ENCODE data around the gene USP31. TPM values are rescaled to one million over a fixed set of nuclear protein-coding genes. Genes with fewer than 3 reads are reported as not detected.

USP31 gene
- total RNA-seq, 2 experiments from 2014 or later: 6.6 to 6.8 TPM

DNA sequence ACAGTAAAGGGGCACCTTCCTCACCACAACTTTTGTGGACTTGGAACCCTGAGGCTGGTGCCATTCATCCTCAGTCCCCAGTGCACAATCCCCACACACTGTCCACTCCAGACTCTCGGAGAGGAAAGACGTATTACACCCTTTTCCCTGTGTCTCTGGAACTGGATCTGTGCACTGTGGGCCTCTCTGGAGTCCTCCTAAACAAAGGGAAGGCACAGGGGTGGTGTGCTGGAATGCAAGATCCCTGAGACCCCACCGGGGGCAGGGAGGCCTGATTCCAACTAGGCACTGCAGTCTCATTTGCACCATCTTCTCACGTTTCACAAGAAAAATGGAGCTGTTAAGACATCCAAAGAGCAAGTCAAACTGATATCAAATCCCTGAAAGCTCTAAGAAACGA, 89.8 kb downstream of the USP31 start:
- Mint-ChIP-seq H3K4me1 (no peaks in the 10 kb centered on the region), H3K27me3 (peaks cover 19% of the 10 kb centered on the region), H3K9me3 (no peaks in the 10 kb centered on the region), H3K36me3 (ENCODE audit: low read depth) (no peaks in the 10 kb centered on the region), H3K27ac (no peak overlapping the region), H3K4me3 (no peak overlapping the region)
- no peak for DNase-seq
- ChIA-PET CTCF (no interaction called here), POLR2A (no interaction called here)

DNA sequence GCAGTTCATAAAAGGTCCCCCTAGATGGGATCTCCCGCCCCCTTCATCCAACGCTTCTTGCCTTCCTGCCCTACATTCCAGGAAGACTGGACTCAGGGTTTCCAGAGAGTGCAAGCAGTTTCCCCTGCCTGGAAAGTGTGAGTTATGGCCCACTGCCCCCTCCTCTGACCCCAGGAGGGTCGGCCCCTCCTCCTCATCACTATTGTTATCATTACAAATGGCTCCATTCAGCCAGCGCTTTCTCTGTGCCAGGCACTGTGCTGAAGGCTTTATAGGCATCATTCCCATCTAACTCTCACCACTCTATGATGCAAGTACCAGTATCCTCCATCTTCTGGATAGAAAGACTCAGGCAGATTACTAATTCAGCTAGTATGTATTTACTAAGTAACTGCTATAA, 90.7 kb downstream of the USP31 start:
- Mint-ChIP-seq H3K27ac (no peak overlapping the region), H3K4me3 (no peak overlapping the region), H3K9me3 (no peaks in the 10 kb centered on the region), H3K36me3 (ENCODE audit: low read depth) (no peaks in the 10 kb centered on the region), H3K4me1 (no peaks in the 10 kb centered on the region), H3K27me3 (peaks cover 20% of the 10 kb centered on the region)
- CTCF ChIA-PET: no interaction called here
- DNase-seq: no peak
- POLR2A ChIA-PET: no interaction called here

DNA sequence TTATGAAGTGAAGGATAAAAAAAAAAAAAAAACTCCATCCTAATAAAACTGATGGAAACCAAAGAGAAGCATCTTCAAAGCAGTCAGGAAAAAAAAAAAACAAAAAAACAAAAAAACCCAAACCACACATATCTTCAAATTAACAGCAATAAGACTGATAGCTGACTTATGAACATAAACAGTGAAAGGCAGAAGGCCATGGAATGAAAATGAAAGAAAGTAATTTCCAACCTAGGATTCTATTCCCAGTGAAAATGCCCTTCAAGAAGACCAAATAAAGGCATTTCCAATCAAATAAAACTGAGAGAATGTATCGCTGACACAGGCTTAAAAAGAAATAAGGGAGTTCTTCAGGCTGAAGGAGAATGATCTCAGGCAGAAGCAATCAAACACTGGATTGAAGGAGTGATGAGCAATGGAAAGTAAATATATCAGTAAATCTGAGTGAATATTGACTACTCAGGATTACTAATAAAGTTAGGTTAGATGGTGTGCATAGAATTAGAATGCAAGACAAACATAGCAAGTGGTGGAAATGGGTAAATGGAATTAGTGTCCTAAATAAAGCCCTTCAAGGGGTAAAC, 92.1 kb downstream of the USP31 start:
- no peaks in the 10 kb centered on the region for H3K9me3 Mint-ChIP-seq
- no peak overlapping the region for H3K27ac Mint-ChIP-seq
- POLR2A ChIA-PET: no interaction called here
- CTCF ChIA-PET: no interaction called here
- no peak overlapping the region for H3K4me3 Mint-ChIP-seq
- no peaks in the 10 kb centered on the region for H3K36me3 Mint-ChIP-seq (ENCODE audit: low read depth)
- peaks cover 22% of the 10 kb centered on the region for H3K27me3 Mint-ChIP-seq
- no peaks in the 10 kb centered on the region for H3K4me1 Mint-ChIP-seq
- no peak for DNase-seq

DNA sequence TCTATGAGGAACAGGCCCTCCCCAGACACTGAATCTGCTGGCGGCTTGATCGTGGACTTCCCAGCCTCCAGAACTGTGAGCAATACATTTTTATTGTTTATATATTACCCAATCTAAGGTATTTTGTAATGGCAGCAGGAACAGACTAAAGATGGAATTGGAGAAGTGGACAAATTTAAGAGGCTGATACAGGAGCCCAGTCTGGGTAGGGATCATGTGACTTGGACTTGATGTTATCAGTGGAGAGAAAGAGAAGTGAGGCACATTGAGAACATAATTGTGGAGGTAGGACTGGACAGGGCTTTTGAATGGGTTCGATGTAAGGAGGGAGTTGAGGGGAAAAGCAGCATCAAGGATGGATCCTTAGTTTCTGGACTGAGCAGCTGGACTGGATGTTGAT, 93.8 kb downstream of the USP31 start:
- no peak overlapping the region for H3K27ac Mint-ChIP-seq
- no peak overlapping the region for H3K4me3 Mint-ChIP-seq
- DNase-seq: no peak
- H3K36me3 Mint-ChIP-seq (ENCODE audit: low read depth): no peaks in the 10 kb centered on the region
- ChIA-PET POLR2A (no interaction called here), CTCF (no interaction called here)
- H3K27me3 Mint-ChIP-seq: peaks cover 22% of the 10 kb centered on the region
- no peaks in the 10 kb centered on the region for H3K4me1 Mint-ChIP-seq
- no peaks in the 10 kb centered on the region for H3K9me3 Mint-ChIP-seq

DNA sequence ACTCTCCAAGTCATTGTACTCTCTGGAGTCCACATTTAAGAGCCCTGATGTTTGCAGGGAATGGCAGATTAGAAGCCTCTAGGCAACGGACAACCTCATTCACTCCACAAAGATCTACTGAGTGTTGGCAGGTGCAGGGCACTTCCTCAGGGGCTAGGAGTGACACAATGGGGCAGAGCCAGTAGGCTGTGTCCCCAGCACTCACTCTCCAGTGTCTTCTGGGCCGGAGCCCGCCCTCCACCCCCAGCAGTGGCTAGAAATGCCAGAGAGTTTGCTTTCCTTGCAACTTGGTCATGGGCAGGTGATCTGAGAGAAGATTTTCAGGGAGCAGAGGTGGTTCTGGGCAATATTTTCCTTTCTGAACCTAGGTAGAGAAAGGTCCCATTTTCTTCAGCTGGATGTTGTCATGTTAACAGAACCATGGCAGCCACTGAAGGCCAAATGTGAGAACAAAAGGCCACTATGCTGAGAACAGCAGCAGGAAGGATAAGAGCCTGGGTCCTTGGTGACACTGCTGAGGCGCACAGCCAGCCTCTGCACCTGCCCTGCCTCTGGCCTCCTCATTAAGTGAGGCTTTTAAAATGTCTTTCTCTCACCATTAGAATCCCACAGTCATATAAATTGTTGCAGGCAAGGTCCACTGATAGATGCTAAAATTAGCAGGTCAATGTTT, 96.2 kb downstream of the USP31 start:
- Mint-ChIP-seq H3K27me3 (peaks cover 29% of the 10 kb centered on the region), H3K9me3 (no peaks in the 10 kb centered on the region), H3K27ac (no peak overlapping the region), H3K36me3 (ENCODE audit: low read depth) (no peaks in the 10 kb centered on the region), H3K4me3 (no peak overlapping the region), H3K4me1 (no peaks in the 10 kb centered on the region)
- CTCF ChIA-PET: no interaction called here
- POLR2A ChIA-PET: no interaction called here
- no peak for DNase-seq

DNA sequence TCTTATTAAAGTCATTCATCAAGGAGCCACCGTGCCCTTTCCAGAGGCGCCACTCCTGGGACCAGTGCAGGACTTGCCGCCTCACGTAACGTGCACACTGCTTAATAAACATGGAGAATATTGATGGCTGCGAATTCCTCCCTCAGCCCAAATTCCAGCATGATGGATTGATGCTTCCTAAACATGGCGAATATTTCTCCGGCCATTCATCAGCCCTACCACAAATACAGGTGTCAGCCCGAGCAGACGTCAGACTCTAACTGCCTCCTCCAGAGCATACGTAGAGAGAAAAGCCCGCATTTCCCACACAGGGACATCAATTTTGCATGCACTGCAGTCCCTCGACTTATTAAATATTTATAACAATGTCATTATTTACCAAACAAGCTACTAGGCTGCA, 97.0 kb downstream of the USP31 start:
- H3K27ac Mint-ChIP-seq: no peak overlapping the region
- CTCF ChIA-PET: no interaction called here
- no peak overlapping the region for H3K4me3 Mint-ChIP-seq
- POLR2A ChIA-PET: no interaction called here
- H3K36me3 Mint-ChIP-seq (ENCODE audit: low read depth): no peaks in the 10 kb centered on the region
- no peak for DNase-seq
- H3K27me3 Mint-ChIP-seq: peaks cover 32% of the 10 kb centered on the region
- H3K4me1 Mint-ChIP-seq: no peaks in the 10 kb centered on the region
- no peaks in the 10 kb centered on the region for H3K9me3 Mint-ChIP-seq

DNA sequence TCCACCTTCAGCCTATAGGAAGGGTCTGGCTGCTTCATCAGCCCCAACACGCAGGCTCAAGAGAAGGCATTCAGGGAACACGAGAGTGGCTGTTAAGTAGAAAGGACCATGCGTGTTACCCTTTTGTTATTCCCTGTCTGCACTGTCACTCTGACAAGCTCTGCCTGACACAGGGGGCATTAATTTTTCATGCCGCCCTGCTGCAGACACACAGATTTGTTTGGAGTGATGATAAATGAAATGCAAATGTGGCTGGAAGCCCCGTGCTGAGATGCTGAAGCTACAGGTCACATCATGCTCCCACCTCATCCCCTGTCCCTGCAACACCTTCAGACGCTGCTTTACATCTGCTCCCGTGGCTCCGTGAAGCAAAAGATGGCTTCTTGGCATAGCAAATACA, 97.7 kb downstream of the USP31 start:
- DNase-seq: no peak
- H3K36me3 Mint-ChIP-seq (ENCODE audit: low read depth): no peaks in the 10 kb centered on the region
- peaks cover 31% of the 10 kb centered on the region for H3K27me3 Mint-ChIP-seq
- no peaks in the 10 kb centered on the region for H3K9me3 Mint-ChIP-seq
- H3K4me3 Mint-ChIP-seq: no peak overlapping the region
- no peak overlapping the region for H3K27ac Mint-ChIP-seq
- ChIA-PET CTCF (no interaction called here), POLR2A (no interaction called here)
- no peaks in the 10 kb centered on the region for H3K4me1 Mint-ChIP-seq

DNA sequence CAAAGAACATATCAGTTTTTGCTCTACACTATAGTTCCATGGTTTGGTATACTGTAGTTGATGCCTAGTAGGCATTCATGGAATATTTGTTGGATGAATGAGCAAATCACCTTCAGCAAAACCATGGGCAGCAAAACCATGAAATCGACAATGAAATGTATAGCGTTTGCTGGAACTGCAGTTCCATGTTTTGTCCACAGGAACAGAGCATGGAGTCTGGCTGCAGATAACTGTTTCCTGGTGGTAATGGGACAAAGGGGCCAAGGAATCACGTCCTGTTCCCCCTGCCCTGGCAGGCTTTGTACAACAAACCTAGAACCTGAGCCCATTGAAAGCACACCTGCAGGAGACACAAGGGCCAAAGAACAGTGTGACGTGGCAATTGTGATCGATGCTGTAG, 101.1 kb downstream of the USP31 start:
- ChIA-PET CTCF (no interaction called here), POLR2A (no interaction called here)
- Mint-ChIP-seq H3K27me3 (peaks cover 31% of the 10 kb centered on the region), H3K27ac (no peak overlapping the region), H3K36me3 (ENCODE audit: low read depth) (no peaks in the 10 kb centered on the region), H3K4me1 (no peaks in the 10 kb centered on the region), H3K9me3 (peaks cover 1% of the 10 kb centered on the region), H3K4me3 (no peak overlapping the region)
- DNase-seq: no peak

DNA sequence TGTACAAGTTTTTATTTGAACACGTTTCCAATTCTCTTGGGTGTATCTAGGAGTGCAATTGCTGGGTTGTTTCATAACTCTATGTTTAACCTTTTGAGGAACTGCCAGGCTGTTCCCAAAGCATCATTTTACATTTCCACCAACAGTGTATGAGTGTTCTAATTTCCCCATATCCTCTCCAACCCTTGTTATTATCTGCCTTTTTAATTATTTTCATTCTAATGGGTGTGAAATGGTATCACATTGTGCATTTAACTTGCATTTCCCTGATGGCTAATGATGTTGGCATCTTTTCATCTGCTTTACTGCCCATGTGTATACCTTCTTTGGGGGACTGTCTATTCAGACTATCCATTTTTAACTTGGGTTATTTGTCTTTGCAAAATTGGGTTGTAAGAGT, 104.2 kb downstream of the USP31 start:
- Mint-ChIP-seq H3K36me3 (ENCODE audit: low read depth) (no peaks in the 10 kb centered on the region), H3K27me3 (peaks cover 30% of the 10 kb centered on the region), H3K4me3 (no peak overlapping the region), H3K4me1 (no peaks in the 10 kb centered on the region), H3K27ac (no peak overlapping the region), H3K9me3 (peaks cover 1% of the 10 kb centered on the region)
- DNase-seq: no peak
- CTCF ChIA-PET: no interaction called here
- POLR2A ChIA-PET: no interaction called here

DNA sequence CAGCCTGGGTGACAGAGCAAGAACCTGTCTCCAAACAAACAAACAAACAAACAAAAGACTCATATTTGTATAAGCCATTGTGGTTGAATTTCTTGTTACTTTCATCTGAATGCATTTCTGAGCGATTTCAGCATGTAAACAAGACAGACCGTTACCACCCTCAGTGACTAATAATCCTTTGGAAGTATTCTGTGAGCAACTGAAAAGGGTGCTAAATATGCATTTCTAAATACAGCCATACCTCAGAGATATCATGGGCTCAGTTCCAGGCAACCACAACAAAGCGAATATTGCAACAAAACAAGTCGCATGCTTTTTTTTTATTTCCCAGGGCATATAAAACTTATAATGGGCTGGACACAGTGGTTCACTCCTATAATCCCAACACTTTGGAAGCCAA, 109.0 kb downstream of the USP31 start:
- Mint-ChIP-seq H3K27me3 (peaks cover 16% of the 10 kb centered on the region), H3K9me3 (peaks cover 4% of the 10 kb centered on the region), H3K4me1 (no peaks in the 10 kb centered on the region), H3K36me3 (ENCODE audit: low read depth) (no peaks in the 10 kb centered on the region), H3K4me3 (no peak overlapping the region), H3K27ac (no peak overlapping the region)
- ChIA-PET POLR2A (no interaction called here), CTCF (no interaction called here)
- no peak for DNase-seq

DNA sequence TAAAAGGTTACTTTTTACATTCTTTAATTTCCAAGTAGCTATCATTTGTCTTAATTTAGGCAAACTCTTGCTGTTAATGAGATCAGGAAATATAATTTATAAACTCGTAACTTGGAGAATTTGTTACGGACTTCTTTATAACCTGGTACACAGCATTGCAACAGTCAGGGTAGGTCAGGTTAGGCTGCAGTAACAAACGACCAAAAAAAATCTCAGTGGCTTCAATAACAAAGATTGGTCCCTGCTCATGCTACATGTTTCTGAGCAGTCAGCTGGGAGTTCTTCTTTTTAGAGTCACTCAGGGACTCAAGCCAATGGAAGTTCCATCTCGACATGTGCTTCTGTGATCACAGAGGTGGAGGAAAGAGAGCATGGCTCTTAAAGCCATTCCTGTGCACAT, 110.1 kb downstream of the USP31 start:
- CTCF ChIA-PET: no interaction called here
- Mint-ChIP-seq H3K4me1 (no peaks in the 10 kb centered on the region), H3K36me3 (ENCODE audit: low read depth) (no peaks in the 10 kb centered on the region), H3K4me3 (no peak overlapping the region), H3K9me3 (peaks cover 2% of the 10 kb centered on the region), H3K27me3 (peaks cover 8% of the 10 kb centered on the region), H3K27ac (no peak overlapping the region)
- POLR2A ChIA-PET: no interaction called here
- no peak for DNase-seq

DNA sequence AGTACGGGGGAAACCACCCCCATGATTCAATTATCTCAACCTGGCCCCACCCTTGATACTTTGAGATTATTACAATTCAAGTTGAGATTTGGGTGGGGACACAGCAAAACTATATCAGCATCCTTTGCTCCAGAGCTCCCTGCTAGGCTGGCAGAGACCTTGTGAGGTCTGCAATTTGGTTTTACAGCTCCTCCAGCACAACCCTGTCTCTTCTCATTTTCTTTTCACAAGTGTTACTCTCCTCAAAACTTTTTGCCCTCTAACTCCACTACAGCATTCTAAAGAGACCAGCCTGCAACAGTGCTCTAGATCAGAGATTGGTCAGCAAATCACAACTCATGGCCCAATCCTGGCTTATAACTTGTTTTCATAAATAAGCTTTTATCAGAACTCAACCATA, 114.0 kb downstream of the USP31 start:
- ChIA-PET CTCF (interaction anchor here (0.6 kb wide), 1 partner anchor 37 kb away, joined by 3 read pairs; no protein-coding TSS in a partner anchor), POLR2A (no interaction called here)
- no peak overlapping the region for H3K27ac Mint-ChIP-seq
- DNase-seq: no peak
- H3K27me3 Mint-ChIP-seq: peaks cover 4% of the 10 kb centered on the region
- no peaks in the 10 kb centered on the region for H3K4me1 Mint-ChIP-seq
- no peaks in the 10 kb centered on the region for H3K36me3 Mint-ChIP-seq (ENCODE audit: low read depth)
- peaks cover 11% of the 10 kb centered on the region for H3K9me3 Mint-ChIP-seq
- no peak overlapping the region for H3K4me3 Mint-ChIP-seq

DNA sequence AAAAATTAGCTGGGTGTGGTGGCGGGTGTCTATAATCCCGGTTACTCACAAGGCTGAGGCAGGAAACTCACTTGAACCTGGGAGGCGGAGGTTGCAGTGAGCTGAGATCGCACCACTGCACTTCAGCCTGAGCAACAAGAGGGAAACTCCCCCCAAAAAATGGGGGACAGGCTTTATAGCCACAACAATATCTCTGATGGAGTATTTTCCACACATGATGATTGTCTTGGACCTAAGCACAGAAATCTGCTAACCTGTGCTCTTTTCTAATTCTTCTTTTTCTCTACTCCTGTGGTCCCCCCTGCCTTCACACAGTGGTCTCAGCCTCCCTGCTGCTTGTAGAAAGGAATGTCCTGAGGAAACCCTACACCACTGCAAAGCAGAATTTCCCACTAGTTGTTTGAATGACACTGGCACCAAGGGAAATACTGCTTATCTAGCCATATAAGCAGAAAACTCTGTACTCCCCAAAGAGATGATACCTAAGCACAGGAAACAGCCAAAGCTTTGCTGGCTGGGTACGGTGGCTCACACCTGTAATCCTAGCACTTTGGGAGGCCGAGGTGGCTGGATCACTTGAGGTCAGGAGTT, 117.6 kb downstream of the USP31 start:
- POLR2A ChIA-PET: no interaction called here
- Mint-ChIP-seq H3K4me3 (no peak overlapping the region), H3K27ac (no peak overlapping the region), H3K9me3 (peaks cover 11% of the 10 kb centered on the region), H3K27me3 (peaks cover 2% of the 10 kb centered on the region), H3K36me3 (ENCODE audit: low read depth) (no peaks in the 10 kb centered on the region), H3K4me1 (no peaks in the 10 kb centered on the region)
- no peak for DNase-seq
- CTCF ChIA-PET: no interaction called here

DNA sequence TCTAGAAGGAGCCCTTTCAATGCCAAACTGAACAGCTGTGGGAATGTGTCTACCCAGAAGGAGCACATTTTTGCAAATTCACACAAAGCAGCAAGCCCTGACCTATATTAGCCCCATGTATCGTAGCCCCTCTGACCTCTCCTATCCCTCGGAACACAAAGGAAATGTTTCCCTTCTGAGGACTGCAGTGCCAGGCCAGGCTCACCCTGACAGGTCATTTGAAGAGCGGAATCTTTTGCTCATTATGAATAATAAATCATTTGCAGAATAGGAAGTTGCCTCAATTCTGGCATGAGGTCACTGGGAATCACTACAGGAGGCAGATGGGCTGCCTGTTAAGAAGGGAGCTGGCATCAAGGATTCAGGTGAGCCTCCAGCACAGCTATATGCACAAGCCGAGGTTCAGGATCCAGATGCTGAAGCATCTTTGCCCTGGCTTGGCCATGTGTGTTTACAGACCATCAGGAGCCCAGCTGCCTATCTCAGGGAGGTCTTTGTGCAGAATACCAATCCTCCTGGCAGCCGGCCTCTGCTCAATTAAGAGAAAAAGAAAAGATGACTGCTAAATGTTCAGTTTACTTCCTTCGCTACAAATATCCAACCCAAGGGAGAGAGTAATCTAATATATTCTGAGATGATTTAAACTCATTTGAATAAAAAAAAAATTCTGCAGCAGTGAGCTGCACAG, 119.4 kb downstream of the USP31 start:
- ChIA-PET POLR2A (no interaction called here), CTCF (no interaction called here)
- H3K36me3 Mint-ChIP-seq (ENCODE audit: low read depth): no peaks in the 10 kb centered on the region
- DNase-seq: no peak
- no peak overlapping the region for H3K27ac Mint-ChIP-seq
- H3K4me3 Mint-ChIP-seq: no peak overlapping the region
- H3K9me3 Mint-ChIP-seq: peaks cover 8% of the 10 kb centered on the region
- no peaks in the 10 kb centered on the region for H3K4me1 Mint-ChIP-seq
- H3K27me3 Mint-ChIP-seq: no peaks in the 10 kb centered on the region

Data from activated CD4-positive, alpha-beta T cell treated with anti-CD3 and anti-CD28 coated beads, Interleukin-2, amount 10 ng/mL, durations not matched to agents 7 days and 5 days (primary cell).